Breast epithelium (tissue), 4 donors: Measurements from ENCODE around the gene GLIS1. TPM values are rescaled to one million over a fixed set of nuclear protein-coding genes. Genes with fewer than 3 reads are reported as not detected.

Experiments
- DNase-seq, 2 donors: peaks; one replicate each; pipeline ENCODE4 v3.0.0-alpha.2; 2019; ENCODE audit warnings: low spot score in 2 of 2
- H3K27ac ChIP-seq, 2 donors: fragments of 200-600 bp; sonication (generic) in 1 of 2; one replicate each; pipeline ENCODE4 v1.5.1; 2016 to 2019; ENCODE audit warnings: mild to moderate bottlenecking in 1 of 2
- H3K27me3 ChIP-seq, 2 donors: fragments of 200-600 bp; sonication (generic) in 1 of 2; one replicate each; pipeline versions ENCODE4 v1.5.1 to v1.6.0; 2017 to 2019; ENCODE audit warnings: control low read depth in 1 of 2, mild to moderate bottlenecking in 1 of 2
- H3K36me3 ChIP-seq: fragments of 200-600 bp; one replicate; pipeline ENCODE4 v1.5.1; 2019
- H3K4me1 ChIP-seq, 2 donors: fragments of 200-600 bp; sonication (generic); one replicate each; pipeline ENCODE4 v1.5.1; 2016 to 2019; ENCODE audit warnings: control low read depth in 1 of 2
- H3K4me3 ChIP-seq, 3 donors: fragments of 200-600 bp; sonication (generic); 1 replicate in 2 of 3; 2 replicates in 1 of 3; pipeline ENCODE4 v1.5.1; 2016 to 2019; ENCODE audit warnings: mild to moderate bottlenecking in 3 of 3, moderate library complexity in 2 of 3
- H3K9me3 ChIP-seq, 2 donors: fragments of 200-600 bp; sonication (generic) in 1 of 2; one replicate each; pipeline ENCODE4 v1.5.1; 2016 to 2019; ENCODE audit warnings: control low read depth in 1 of 2
- POLR2A ChIP-seq: fragments of 450-650 bp; IDR thresholded peaks from one replicate; pipeline ENCODE4 v1.6.1; 2016; ENCODE audit warnings: antibody characterized with exemption, mild to moderate bottlenecking, moderate library complexity
- POLR2AphosphoS5 ChIP-seq, 3 donors: sonication (generic); formaldehyde crosslinking; IDR thresholded peaks; one replicate each; pipeline ENCODE4 v1.6.1; 2017; ENCODE audit warnings: antibody characterized with exemption in 3 of 3
- intact Hi-C: fragments of 100-400 bp; cut with DNase I; formaldehyde crosslinking; loops from one replicate; pipeline ENCODE4 v1.15.1; 2023; ENCODE audit warnings: low total_unique reads
- total RNA-seq, 3 donors: library from RNA; depleted of rRNA; stranded (reverse); fragments of >200 nt; gene quantifications; one replicate each; pipeline ENCODE4 v1.1.0, GENCODE V29; 2016
- TF ChIP-seq, protein P1 (sequence below), 3 donors: fragments of 450-650 bp; IDR thresholded peaks; one replicate each; pipeline ENCODE4 v1.5.1; 2016 to 2017; ENCODE audit warnings: antibody characterized with exemption in 3 of 3, mild to moderate bottlenecking in 3 of 3, moderate library complexity in 3 of 3

GLIS1 gene
- total RNA-seq, 3 donors from 2014 or later = 0.16 to 2.0 (median 0.59) TPM

DNA sequence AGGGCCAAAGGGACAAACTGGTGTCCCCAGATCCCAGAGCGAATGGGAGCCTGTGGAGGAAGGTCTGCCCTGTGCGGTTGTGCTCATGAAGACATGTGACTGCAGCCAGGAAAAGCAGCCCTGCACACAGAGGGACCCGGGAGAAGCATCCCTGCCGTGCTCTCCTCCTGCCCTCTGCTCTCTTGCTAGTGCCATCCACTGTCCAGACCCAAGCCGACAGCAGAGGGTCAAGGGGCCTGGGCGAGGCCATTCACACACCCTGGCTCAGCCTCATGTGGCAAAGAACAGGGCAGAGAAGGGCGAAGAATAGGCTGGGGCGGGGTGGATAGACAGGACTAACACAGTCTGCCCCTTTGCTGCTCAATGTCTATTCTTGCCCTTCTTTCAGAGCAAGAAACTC, 262.4 kb downstream of the GLIS1 start:
- Histone ChIP-seq H3K27ac (no peak overlapping the region), H3K27me3 (no peaks in the 10 kb centered on the region), H3K4me3 (no peak overlapping the region), H3K36me3 (no peaks in the 10 kb centered on the region), H3K9me3 (no peaks in the 10 kb centered on the region), H3K4me1 (no peaks in the 10 kb centered on the region)
- DNase-seq = peak in 1 of 2 donors; percentile 20
- intact Hi-C loops = no loop called here
- TF ChIP-seq, protein P1, sequence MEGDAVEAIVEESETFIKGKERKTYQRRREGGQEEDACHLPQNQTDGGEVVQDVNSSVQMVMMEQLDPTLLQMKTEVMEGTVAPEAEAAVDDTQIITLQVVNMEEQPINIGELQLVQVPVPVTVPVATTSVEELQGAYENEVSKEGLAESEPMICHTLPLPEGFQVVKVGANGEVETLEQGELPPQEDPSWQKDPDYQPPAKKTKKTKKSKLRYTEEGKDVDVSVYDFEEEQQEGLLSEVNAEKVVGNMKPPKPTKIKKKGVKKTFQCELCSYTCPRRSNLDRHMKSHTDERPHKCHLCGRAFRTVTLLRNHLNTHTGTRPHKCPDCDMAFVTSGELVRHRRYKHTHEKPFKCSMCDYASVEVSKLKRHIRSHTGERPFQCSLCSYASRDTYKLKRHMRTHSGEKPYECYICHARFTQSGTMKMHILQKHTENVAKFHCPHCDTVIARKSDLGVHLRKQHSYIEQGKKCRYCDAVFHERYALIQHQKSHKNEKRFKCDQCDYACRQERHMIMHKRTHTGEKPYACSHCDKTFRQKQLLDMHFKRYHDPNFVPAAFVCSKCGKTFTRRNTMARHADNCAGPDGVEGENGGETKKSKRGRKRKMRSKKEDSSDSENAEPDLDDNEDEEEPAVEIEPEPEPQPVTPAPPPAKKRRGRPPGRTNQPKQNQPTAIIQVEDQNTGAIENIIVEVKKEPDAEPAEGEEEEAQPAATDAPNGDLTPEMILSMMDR (IDR thresholded peaks at IDR 0.05) = no peak
- TF ChIP-seq POLR2AphosphoS5 (IDR thresholded peaks at IDR 0.05) = no peak
- no peak for TF ChIP-seq POLR2A

- Histone ChIP-seq H3K9me3 (no peaks in the 10 kb centered on the region), H3K4me3 (no peak overlapping the region), H3K36me3 (no peaks in the 10 kb centered on the region), H3K27me3 (no peaks in the 10 kb centered on the region), H3K27ac (no peak overlapping the region), H3K4me1 (no peaks in the 10 kb centered on the region)
- intact Hi-C loops = no loop called here
- no peak for DNase-seq
- no peak for TF ChIP-seq POLR2A
These were observed 263.3 kb downstream of the GLIS1 start for GRCh38 chr1:53475664-53476063.

GRCh38 chr1:53473463-53473862, 265.5 kb downstream of the GLIS1 start:
- TF ChIP-seq, protein P1 (IDR thresholded peaks at IDR 0.05) = no peak
- TF ChIP-seq POLR2AphosphoS5 (IDR thresholded peaks at IDR 0.05) (no peak), POLR2A (no peak)
- Histone ChIP-seq H3K9me3 (no peaks in the 10 kb centered on the region), H3K4me1 (no peaks in the 10 kb centered on the region), H3K27me3 (no peaks in the 10 kb centered on the region), H3K4me3 (no peak overlapping the region), H3K27ac (no peak overlapping the region), H3K36me3 (no peaks in the 10 kb centered on the region)
- no peak for DNase-seq
- intact Hi-C loops = no loop called here

DNA sequence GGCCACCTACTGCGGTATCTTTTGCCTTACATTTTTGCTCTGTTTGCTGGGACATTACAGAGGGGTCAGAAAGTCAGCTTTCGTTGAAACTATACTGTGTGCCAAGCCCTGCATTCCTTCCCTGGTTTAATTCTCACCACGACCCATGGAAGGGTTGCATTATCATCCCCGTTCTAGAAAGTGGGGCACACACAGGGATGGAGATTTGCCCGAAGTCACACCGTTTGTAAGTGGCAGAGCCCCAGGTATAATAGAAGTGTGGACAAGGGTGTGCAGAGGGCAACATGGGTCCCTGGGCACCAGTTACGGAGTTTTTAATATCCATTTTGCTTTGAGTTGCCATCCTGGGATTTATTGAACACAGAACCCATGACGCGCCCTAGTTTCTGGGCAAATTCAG, 268.0 kb downstream of the GLIS1 start:
- Histone ChIP-seq H3K4me1 (no peaks in the 10 kb centered on the region), H3K27ac (no peak overlapping the region), H3K9me3 (no peaks in the 10 kb centered on the region), H3K36me3 (no peaks in the 10 kb centered on the region), H3K27me3 (no peaks in the 10 kb centered on the region), H3K4me3 (no peak overlapping the region)
- TF ChIP-seq POLR2A (no peak), POLR2AphosphoS5 (IDR thresholded peaks at IDR 0.05) (no peak)
- TF ChIP-seq, protein P1 (IDR thresholded peaks at IDR 0.05) = no peak
- intact Hi-C loops = no loop called here
- no peak for DNase-seq

GRCh38 chr1:53470584-53470983, 268.4 kb downstream of the GLIS1 start:
- no peak for DNase-seq

More at GRCh38 chr1:53470584-53470983, 268.4 kb downstream of the GLIS1 start:
- Histone ChIP-seq H3K4me1 (no peaks in the 10 kb centered on the region), H3K27me3 (no peaks in the 10 kb centered on the region), H3K9me3 (no peaks in the 10 kb centered on the region), H3K27ac (no peak overlapping the region), H3K4me3 (peak overlapping the region in 2 of 3 donors; percentile 10 to 46), H3K36me3 (no peaks in the 10 kb centered on the region)
- intact Hi-C loops = no loop called here
- TF ChIP-seq POLR2AphosphoS5 (IDR thresholded peaks at IDR 0.05) (no peak), POLR2A (no peak)
- TF ChIP-seq, protein P1 (IDR thresholded peaks at IDR 0.05) = no peak
